ENCODE results near the gene KCNB1. TPM values are rescaled to one million over a fixed set of nuclear protein-coding genes. Genes with fewer than 3 reads are reported as not detected.

The KCNB1 gene
- total RNA-seq, 1 donor from 2014 or later: not detected

GRCh38 chr20:49330701-49331615, 151.5 kb downstream of the KCNB1 start:
- FAIRE-seq (no peak), DNase-seq (ENCODE audit: low read depth) (no peak)
- peaks cover 4% of the 10 kb centered on the region for H3K27me3 ChIP-seq (ENCODE audit: control insufficient read depth, insufficient read depth, low read length)
- no peak overlapping the region for H3K4me3 ChIP-seq (ENCODE audit: low read depth, low read length)
- no peaks in the 10 kb centered on the region for H3K36me3 ChIP-seq (ENCODE audit: control insufficient read depth, insufficient read depth, low read length)
- no peak for TF ChIP-seq CTCF (IDR thresholded peaks at IDR 0.05; ENCODE audit: insufficient read depth, low read length, severe bottlenecking)

GRCh38 chr20:49328790-49329189, 153.7 kb downstream of the KCNB1 start:
- Histone ChIP-seq H3K4me3 (ENCODE audit: low read depth, low read length) (no peak overlapping the region), H3K27me3 (ENCODE audit: control insufficient read depth, insufficient read depth, low read length) (peaks cover 8% of the 10 kb centered on the region), H3K36me3 (ENCODE audit: control insufficient read depth, insufficient read depth, low read length) (no peaks in the 10 kb centered on the region)
- DNase-seq (ENCODE audit: low read depth): no peak
- FAIRE-seq: no peak
- no peak for TF ChIP-seq CTCF (IDR thresholded peaks at IDR 0.05; ENCODE audit: insufficient read depth, low read length, severe bottlenecking)

GRCh38 chr20:49326026-49326425, 156.4 kb downstream of the KCNB1 start:
- DNase-seq (ENCODE audit: low read depth) (no peak), FAIRE-seq (no peak)
- peaks cover 10% of the 10 kb centered on the region for H3K27me3 ChIP-seq (ENCODE audit: control insufficient read depth, insufficient read depth, low read length)
- H3K4me3 ChIP-seq (ENCODE audit: low read depth, low read length): no peak overlapping the region
- H3K36me3 ChIP-seq (ENCODE audit: control insufficient read depth, insufficient read depth, low read length): no peaks in the 10 kb centered on the region
- no peak for TF ChIP-seq CTCF (IDR thresholded peaks at IDR 0.05; ENCODE audit: insufficient read depth, low read length, severe bottlenecking)

GRCh38 chr20:49324306-49324705, 158.2 kb downstream of the KCNB1 start:
- no peak for TF ChIP-seq CTCF (IDR thresholded peaks at IDR 0.05; ENCODE audit: insufficient read depth, low read length, severe bottlenecking)
- DNase-seq (ENCODE audit: low read depth): no peak
- Histone ChIP-seq H3K36me3 (ENCODE audit: control insufficient read depth, insufficient read depth, low read length) (no peaks in the 10 kb centered on the region), H3K27me3 (ENCODE audit: control insufficient read depth, insufficient read depth, low read length) (peaks cover 15% of the 10 kb centered on the region), H3K4me3 (ENCODE audit: low read depth, low read length) (no peak overlapping the region)
- FAIRE-seq: no peak

- no peak overlapping the region for H3K4me3 ChIP-seq (ENCODE audit: low read depth, low read length)
- H3K36me3 ChIP-seq (ENCODE audit: control insufficient read depth, insufficient read depth, low read length): no peaks in the 10 kb centered on the region
- H3K27me3 ChIP-seq (ENCODE audit: control insufficient read depth, insufficient read depth, low read length): peaks cover 18% of the 10 kb centered on the region
- DNase-seq (ENCODE audit: low read depth): peak; percentile 80
- FAIRE-seq: no peak
- TF ChIP-seq CTCF (IDR thresholded peaks at IDR 0.05; ENCODE audit: insufficient read depth, low read length, severe bottlenecking): peak; percentile 61
These were observed 158.7 kb downstream of the KCNB1 start for GRCh38 chr20:49323622-49324238.

Measured in bronchial epithelial cell (primary cell).